Stimulated activated CD4-positive, alpha-beta T cell treated with anti-CD3 and anti-CD28 coated beads, TNF-alpha, amount 100 ng/mL, for 4 hours (primary cell): ENCODE results near the gene CNTNAP5.
"Not testable (repeated sequence)": the region's sequence is repeated elsewhere in the genome, so short reads cannot be mapped to it uniquely, and the experiment has no call there.

Source experiments
- DNase-seq, 3 experiments: peaks; one replicate each; pipeline ENCODE4 v3.0.0-alpha.2; 2020; ENCODE audit warnings: low read depth in 3 of 3

The CNTNAP5 gene

GRCh38 chr2:124320051-124320688, 295.1 kb downstream of the CNTNAP5 start:
- no peak for DNase-seq

GRCh38 chr2:124323321-124323720, 298.2 kb downstream of the CNTNAP5 start:
- DNase-seq: no peak

DNA sequence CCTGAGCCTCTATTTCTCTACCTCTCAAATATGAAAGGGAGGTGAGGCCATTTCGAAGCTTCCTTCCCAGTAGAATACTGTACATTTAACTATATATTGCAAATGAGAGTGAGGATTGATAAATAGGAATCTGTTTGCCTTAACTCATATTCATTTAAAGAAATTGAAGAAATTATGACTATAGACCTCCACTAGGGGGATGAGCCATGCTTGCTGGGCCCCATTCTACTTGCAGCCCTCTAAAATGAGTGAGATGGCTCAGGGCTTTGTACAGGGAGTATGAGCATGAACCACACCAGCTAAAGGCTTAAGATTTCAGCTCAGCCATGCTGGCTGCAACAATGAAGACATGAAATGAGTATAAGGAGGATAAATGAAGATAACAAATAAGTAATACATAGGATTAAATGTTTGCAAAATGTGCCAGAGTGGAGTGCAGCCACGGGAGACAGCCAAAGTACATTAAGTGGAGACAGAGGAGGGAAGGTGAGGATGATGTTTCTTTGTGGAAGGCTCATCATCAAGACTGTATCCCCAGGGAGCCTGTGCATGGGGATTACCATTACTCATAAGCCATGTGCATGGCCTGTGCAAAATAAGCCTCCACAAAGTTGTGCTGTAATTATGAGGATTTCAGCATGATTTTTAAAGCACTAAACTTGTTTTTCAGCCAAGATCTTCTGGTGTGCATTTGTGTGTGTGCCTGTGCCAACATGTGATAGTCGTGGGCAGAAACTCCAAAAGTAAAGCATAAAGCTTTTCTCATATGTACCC, 300.8 kb downstream of the CNTNAP5 start:
- no peak for DNase-seq

DNA sequence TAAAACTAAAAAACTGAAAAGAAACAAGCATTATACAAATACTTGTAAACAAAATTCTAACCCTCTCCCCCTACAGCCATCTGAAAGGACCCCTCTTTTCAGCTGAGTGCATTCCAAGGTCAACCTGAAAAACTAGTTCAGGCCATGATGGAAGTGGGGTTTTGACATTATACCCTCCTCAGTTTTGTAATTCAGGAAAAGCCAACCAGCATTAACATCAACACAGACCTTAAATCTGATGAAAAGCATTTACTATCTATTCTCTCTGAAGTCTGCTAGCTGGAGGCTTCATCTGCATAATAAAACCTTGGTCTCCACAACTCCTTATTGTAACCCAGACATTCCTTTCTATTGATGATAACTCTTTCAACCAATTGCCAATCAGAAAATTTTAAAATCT, 302.2 kb downstream of the CNTNAP5 start:
- no peak for DNase-seq

- no peak for DNase-seq
Observed at GRCh38 chr2:124328397-124328796, 303.3 kb downstream of the CNTNAP5 start.

- DNase-seq: no peak
Observed at GRCh38 chr2:124333784-124334183, 308.7 kb downstream of the CNTNAP5 start.

GRCh38 chr2:124335058-124335457, 310.0 kb downstream of the CNTNAP5 start:
- no peak for DNase-seq

- DNase-seq: no peak
Observed at GRCh38 chr2:124339709-124340108, 314.6 kb downstream of the CNTNAP5 start.

DNA sequence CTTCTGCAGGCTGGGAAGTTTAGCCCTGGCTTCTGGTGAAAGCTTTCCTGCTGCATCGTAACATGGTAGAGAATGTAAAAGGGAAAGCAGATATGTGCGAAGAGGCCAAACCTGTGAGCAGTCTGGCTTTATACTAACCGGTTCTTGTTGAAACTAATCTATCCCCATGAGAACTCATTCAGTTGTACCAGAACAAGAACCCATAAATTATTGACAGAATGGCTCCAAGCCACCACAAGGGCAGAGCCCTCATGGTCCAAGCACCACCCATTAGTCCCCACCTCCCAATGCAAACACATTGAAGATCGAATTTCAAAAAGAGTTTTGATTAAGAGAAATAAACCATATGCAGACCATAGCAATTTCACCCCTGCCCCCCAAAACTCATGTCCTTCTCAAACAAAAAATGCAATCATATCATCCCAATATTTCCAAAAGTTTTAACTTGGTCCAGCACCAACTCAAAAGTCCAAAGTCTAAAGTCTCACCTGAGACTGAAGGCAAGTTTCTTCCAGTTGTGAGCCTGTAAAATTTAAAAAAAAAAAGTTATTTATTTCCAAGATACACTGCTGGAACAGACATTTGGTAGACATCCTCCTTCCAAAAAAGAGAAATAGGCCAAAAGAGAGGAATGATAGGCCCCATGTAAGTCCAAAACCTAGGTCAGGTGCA, 318.9 kb downstream of the CNTNAP5 start:
- DNase-seq: no peak

GRCh38 chr2:124347209-124347608, 322.1 kb downstream of the CNTNAP5 start:
- DNase-seq: no peak

GRCh38 chr2:124353656-124354055, 328.6 kb downstream of the CNTNAP5 start:
- DNase-seq: no peak

- DNase-seq: no peak
Observed at GRCh38 chr2:124354466-124354865, 329.4 kb downstream of the CNTNAP5 start.

GRCh38 chr2:124361966-124362365, 336.9 kb downstream of the CNTNAP5 start:
- DNase-seq: not testable (repeated sequence)

DNA sequence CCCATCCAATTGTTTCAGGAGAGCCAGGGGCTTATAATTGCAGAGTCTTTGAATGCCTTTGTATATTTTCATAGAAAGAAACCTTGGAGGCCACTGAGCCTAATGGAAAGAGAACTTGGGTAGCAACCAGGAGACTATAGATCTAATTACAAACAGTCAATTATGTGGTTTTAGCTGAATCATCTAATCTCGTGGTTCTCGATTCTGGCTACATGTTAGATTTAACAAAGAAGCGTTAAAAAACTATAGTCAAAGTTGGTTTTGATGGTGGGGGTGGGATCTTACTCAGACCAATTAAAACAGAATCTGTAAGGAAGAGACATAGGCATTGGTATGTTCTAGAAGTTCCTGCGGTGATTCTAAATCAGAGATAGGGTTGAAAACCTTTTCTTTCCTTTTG, 344.1 kb downstream of the CNTNAP5 start:
- no peak for DNase-seq

DNA sequence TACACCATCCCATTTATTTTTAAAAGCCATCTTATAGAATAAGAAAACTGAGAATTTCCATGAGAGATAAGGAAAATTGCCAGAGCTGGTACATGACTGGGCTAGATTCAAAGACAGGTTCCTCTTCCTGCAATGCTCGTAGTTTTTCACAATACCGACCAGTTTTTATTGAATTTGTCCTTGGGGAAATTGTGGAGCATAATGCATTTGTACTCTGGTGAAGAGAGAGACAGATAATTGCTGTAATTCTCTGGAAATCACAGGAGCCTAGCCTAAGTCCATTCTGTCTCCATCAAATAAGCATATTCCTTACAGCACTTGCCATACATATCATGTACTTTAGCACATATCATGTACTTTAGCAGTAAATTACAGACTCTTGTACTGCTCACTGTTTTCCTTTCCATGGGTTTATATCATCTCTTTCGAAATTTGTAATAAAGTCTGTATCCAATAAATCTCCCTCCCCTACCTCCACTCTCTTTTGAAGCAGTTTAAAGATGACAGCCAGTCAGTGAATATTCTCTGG, 355.2 kb downstream of the CNTNAP5 start:
- no peak for DNase-seq

- DNase-seq: no peak
Observed at GRCh38 chr2:124382067-124382618, 357.1 kb downstream of the CNTNAP5 start.

DNA sequence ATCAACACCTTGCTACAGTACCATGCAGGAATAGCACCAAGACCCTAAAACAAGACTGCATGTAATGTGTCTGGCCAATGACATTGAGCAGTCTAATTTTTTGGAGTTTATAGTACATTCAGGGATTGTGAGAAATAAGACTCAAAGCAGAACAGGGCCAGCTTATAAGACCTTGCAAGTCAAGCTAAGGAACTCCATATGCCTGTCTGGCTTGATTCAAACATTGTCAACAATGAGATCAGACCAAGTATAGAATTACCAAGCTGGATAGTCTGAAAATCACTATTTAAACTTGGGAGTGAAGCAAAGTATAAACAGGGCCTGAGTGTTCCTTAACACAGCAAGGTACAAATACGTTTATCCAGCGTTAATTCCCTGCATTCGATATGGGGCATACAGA, 370.9 kb downstream of the CNTNAP5 start:
- DNase-seq: no peak

DNA sequence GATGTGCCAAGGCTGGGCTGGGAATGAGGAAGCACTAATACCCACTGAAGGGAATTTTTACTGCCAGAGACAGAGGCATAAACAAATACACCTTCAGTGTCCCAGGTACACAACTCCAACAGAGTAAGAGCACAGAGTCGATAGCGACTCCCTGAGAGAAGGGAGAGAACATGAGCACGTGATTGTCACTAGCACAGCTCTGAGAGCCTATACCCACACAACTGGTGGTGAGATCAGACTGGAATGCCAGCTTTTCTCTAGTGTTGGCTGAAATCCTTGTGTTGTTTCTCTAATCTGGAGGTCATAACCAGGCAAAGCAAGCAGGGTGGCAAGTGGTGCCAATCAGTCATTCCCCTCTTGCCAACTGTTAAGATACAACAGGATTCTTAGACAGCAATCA, 377.2 kb downstream of the CNTNAP5 start:
- no peak for DNase-seq

DNA sequence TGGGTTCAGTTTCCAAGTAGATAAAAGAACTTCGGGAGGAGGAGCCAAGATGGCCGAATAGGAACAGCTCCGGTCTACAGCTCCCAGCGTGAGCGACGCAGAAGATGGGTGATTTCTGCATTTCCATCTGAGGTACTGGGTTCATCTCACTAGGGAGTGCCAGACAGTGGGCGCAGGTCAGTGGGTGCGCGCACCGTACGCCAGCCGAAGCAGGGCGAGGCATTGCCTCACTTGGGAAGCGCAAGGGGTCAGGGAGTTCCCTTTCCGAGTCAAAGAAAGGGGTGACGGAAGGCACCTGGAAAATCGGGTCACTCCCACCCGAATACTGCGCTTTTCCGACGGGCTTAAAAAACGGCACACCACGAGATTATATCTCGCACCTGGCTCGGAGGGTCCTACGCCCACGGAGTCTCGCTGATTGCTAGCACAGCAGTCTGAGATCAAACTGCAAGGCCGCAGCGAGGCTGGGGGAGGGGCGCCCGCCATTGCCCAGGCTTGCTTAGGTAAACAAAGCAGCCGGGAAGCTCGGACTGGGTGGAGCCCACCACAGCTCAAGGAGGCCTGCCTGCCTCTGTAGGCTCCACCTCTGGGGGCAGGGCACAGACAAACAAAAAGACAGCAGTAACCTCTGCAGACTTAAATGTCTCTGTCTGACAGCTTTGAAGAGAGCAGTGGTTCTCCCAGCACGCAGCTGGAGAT, 382.9 kb downstream of the CNTNAP5 start:
- DNase-seq: not testable (repeated sequence)

DNA sequence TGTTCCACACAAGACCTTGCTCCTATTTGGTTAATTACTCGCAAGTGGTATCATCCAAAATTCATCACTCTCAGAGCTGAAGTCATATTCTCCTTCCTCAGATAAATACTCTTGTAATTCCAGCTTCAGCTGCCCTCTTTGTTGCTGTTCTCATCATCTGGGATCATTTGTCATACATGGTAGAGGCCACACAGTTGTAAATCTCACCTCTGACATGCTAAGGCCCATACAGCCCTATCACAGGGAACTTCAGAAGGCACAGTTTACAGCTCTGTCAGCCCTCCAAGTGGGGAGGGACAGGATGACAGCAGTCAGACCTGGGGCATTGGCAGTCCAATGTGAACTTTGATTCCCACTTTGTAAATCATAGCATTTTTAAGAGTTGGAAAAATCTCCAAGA, 399.0 kb downstream of the CNTNAP5 start:
- no peak for DNase-seq

DNA sequence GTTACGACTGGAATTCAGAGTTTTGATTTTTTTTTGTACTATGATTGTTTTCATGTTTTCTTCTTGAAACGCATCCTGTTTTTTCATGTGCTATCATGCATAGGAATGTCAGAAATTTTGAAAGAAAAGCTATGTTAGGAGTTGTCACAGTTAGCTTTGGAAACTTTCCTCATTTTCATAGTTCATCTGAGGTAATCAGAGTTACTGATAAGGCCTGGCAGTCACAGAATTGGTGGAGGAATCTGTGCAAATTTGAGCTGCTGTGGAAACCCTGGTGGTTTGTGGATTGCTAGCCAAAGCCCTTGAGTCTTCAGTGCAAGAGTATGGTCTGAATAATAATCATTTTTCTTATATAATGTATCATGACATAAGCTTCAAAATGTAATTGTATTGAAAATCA, 401.0 kb downstream of the CNTNAP5 start:
- DNase-seq: no peak

DNA sequence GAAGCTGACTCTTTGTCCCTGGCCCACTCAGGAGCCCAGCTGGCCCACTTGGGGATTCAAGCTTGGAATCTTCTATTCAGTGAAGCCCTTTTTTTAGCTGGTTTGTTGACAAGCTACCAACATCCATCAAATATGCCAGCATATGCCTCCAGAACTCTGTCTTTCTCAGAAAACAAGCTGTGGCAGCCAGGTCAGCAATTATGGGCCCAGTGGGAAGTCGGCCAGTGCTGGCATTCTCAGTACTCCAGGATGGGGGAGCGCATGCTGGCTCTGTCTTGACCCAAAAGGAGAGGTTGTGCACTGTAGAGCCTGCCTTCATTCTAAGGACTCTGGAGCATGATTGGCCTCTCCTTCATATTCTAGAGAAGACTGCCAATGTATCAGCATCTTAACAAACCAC, 401.5 kb downstream of the CNTNAP5 start:
- DNase-seq: no peak
